Peyer's patch (tissue), 4 donors: Measurements from ENCODE around the gene FUT8. TPM values are rescaled to one million over a fixed set of nuclear protein-coding genes. Genes with fewer than 3 reads are reported as not detected.
A peak's percentile ranks its signal among the peaks of the same experiment; 100 is the strongest.

Experiments used
- DNase-seq, 3 donors: peaks; one replicate each; pipeline ENCODE4 v3.0.0-alpha.2; 2017 to 2019
- H3K27ac ChIP-seq, 4 donors: fragments of 200-600 bp; sonication (generic); one replicate each; pipeline ENCODE4 v1.5.1; 2016 to 2019
- H3K27me3 ChIP-seq, 2 donors: fragments of 200-600 bp; sonication (generic); one replicate each; pipeline ENCODE4 v1.5.1; 2019
- H3K36me3 ChIP-seq, 3 donors: fragments of 200-600 bp; sonication (generic); one replicate each; pipeline ENCODE4 v1.5.1; 2016 to 2019
- H3K4me1 ChIP-seq, 4 donors: fragments of 200-600 bp; sonication (generic); one replicate each; pipeline ENCODE4 v1.5.1; 2016 to 2019
- H3K4me3 ChIP-seq, 4 donors: fragments of 200-600 bp; sonication (generic); 1 replicate in 3 of 4; 2 replicates in 1 of 4; pipeline ENCODE4 v1.5.1; 2016 to 2019; ENCODE audit warnings: mild to moderate bottlenecking in 1 of 4
- H3K9me3 ChIP-seq, 4 donors: fragments of 200-600 bp; sonication (generic); one replicate each; pipeline ENCODE4 v1.5.1; 2016 to 2019; ENCODE audit warnings: mild to moderate bottlenecking in 1 of 4
- POLR2A ChIP-seq, 2 donors: fragments of 450-650 bp; IDR thresholded peaks; one replicate each; pipeline ENCODE4 v1.5.1; 2017; ENCODE audit warnings: antibody characterized with exemption in 2 of 2, mild to moderate bottlenecking in 2 of 2, moderate library complexity in 2 of 2
- total RNA-seq, 4 donors: library from RNA; depleted of rRNA; stranded (reverse); fragments of >200 nt; gene quantifications; one replicate each; pipeline ENCODE4 v1.1.0, GENCODE V29; 2016
- TF ChIP-seq, protein P1 (sequence below), 6 experiments: fragments of 450-650 bp in 4 of 6; fragments of 200-600 bp in 2 of 6; sonication (generic) in 1 of 6; IDR thresholded peaks; one replicate each; pipeline ENCODE4 v1.5.1; 2017 to 2019; ENCODE audit warnings: antibody characterized with exemption in 6 of 6, mild to moderate bottlenecking in 3 of 6, moderate library complexity in 1 of 6

The FUT8 gene
- total RNA-seq, 4 donors from 2014 or later = 46.4 to 126 (median 55.9) TPM

DNA sequence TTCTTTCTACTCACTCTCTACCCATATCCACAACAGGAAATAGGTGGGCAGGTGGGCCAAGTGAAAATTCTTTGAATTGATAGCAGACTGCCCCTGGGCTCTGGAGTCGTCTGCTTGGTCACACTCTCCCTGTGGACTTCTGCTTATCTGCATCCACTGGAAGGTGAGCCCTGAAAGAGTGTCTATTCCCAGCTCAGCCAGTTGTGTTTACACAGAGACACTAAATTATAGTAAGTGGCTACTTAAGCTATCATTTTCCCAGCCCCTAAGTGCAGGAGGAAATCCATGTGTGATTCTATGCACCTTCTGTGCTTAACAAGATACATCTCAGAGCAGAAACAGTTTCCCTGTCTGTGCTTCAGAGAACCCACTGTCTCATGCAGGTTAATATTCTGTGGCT is 338.4 kb downstream of the FUT8 start:
- TF ChIP-seq, protein P1, sequence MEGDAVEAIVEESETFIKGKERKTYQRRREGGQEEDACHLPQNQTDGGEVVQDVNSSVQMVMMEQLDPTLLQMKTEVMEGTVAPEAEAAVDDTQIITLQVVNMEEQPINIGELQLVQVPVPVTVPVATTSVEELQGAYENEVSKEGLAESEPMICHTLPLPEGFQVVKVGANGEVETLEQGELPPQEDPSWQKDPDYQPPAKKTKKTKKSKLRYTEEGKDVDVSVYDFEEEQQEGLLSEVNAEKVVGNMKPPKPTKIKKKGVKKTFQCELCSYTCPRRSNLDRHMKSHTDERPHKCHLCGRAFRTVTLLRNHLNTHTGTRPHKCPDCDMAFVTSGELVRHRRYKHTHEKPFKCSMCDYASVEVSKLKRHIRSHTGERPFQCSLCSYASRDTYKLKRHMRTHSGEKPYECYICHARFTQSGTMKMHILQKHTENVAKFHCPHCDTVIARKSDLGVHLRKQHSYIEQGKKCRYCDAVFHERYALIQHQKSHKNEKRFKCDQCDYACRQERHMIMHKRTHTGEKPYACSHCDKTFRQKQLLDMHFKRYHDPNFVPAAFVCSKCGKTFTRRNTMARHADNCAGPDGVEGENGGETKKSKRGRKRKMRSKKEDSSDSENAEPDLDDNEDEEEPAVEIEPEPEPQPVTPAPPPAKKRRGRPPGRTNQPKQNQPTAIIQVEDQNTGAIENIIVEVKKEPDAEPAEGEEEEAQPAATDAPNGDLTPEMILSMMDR (IDR thresholded peaks at IDR 0.05) = no peak
- TF ChIP-seq POLR2A (IDR thresholded peaks at IDR 0.05) = no peak
- H3K36me3 ChIP-seq = no peaks in the 10 kb centered on the region
- DNase-seq = no peak
- H3K9me3 ChIP-seq = no peaks in the 10 kb centered on the region
- no peak overlapping the region for H3K4me3 ChIP-seq
- H3K27me3 ChIP-seq = no peaks in the 10 kb centered on the region
- peaks cover 0 to 7% (median 0%) of the 10 kb centered on the region in 4 donors for H3K4me1 ChIP-seq
- no peak overlapping the region for H3K27ac ChIP-seq

DNA sequence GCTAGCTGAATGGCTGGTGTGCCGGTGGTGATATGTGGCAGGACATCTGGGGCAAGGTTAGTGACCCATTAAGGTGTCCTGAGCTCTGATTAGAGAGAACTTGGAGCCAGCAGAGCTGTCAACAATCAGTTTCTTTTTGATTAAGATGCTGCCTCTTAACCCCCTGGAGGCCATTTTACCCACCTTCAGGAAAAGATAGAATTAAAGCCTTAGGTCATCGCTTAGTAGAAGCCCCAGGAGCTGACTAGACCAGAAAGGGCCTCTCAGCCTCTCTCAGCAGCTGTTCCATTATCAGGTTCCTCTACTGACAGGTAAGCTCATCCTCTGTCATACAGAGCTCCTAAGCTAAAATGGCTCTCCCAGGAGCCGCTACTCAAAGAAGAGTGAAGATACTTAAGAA is 339.0 kb downstream of the FUT8 start:
- H3K27ac ChIP-seq = no peak overlapping the region

DNA sequence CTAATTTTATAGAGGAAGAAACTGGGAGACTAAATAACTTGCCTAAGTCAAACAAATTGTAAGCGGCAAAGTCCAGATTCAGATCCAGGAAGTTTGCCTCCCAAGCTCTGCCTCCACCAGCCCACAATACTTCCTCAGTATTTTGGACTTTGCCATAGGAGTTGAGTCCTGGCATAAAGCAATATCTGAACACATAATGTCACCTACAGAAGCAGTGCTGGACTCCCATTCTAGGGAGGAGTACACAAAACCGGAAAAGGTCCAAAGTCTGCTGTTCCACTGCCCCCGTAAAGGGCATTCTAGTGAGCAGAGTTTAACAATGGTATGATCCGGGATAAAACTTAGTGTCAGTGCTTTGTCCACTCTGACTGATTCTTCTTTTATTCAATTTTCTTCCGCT is 340.5 kb downstream of the FUT8 start:
- Histone ChIP-seq H3K36me3 (no peaks in the 10 kb centered on the region), H3K9me3 (no peaks in the 10 kb centered on the region), H3K27me3 (no peaks in the 10 kb centered on the region), H3K4me3 (no peak overlapping the region), H3K27ac (peak overlapping the region in 3 of 4 donors; percentile 32 to 73 (median 48)), H3K4me1 (peaks cover 0 to 7% (median 0%) of the 10 kb centered on the region in 4 donors)
- DNase-seq = peak in 2 of 3 donors; percentile 52 to 78
- no peak for TF ChIP-seq POLR2A (IDR thresholded peaks at IDR 0.05)
- TF ChIP-seq, protein P1 (IDR thresholded peaks at IDR 0.05) = no peak

More for the DNA sequence above, 339.0 kb downstream of the FUT8 start:
- no peak for TF ChIP-seq POLR2A (IDR thresholded peaks at IDR 0.05)
- no peak for DNase-seq
- Histone ChIP-seq H3K36me3 (no peaks in the 10 kb centered on the region), H3K9me3 (no peaks in the 10 kb centered on the region), H3K27me3 (no peaks in the 10 kb centered on the region), H3K4me3 (no peak overlapping the region), H3K4me1 (peaks cover 0 to 7% (median 0%) of the 10 kb centered on the region in 4 donors)

DNA sequence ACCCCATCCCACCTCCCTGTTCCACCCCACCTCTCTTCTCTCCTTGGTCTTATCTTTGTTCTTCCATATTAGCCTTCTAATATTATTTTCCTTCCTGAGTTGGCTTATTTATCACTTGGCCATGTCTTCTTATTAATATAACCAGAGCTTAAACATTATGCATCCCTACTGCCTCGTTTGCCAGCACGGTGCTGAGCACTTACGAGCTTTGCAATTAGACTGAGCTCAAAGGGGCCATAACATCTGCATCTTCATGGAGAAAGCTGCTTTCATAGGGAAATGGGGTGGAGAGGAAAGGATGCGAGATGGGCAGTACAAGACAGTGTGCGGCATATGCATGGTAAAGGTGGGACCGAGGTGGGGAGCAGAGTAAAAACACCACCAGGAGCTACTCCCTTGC is 342.8 kb downstream of the FUT8 start:
- H3K27me3 ChIP-seq = no peaks in the 10 kb centered on the region
- no peaks in the 10 kb centered on the region for H3K9me3 ChIP-seq
- H3K27ac ChIP-seq = no peak overlapping the region
- TF ChIP-seq POLR2A (IDR thresholded peaks at IDR 0.05) = no peak
- TF ChIP-seq, protein P1 (IDR thresholded peaks at IDR 0.05) = no peak
- H3K36me3 ChIP-seq = no peaks in the 10 kb centered on the region
- no peak for DNase-seq
- no peak overlapping the region for H3K4me3 ChIP-seq
- H3K4me1 ChIP-seq = peaks cover 0 to 7% (median 0%) of the 10 kb centered on the region in 4 donors

DNA sequence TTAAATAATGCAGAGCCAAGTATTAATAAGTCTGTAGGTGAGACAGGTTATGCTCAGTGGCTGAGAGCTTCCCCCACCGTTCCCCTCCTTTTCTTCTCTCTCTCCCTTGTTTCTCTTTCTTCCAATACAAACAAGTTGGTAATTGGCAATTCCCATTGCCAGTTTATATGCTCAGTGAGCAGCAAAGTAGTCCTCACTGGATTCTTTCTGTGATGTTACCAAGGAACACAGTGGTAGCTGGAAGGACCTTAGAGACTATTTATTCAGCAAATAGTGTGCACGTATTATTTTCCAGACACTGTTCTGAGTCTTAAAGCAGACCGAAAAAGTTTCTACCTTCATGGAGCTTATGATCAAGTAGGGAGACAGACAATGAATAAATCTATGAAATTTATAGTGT is 344.4 kb downstream of the FUT8 start:
- H3K27me3 ChIP-seq = no peaks in the 10 kb centered on the region
- TF ChIP-seq POLR2A (IDR thresholded peaks at IDR 0.05) = no peak
- TF ChIP-seq, protein P1 (IDR thresholded peaks at IDR 0.05) = no peak
- H3K27ac ChIP-seq = no peak overlapping the region
- H3K36me3 ChIP-seq = no peaks in the 10 kb centered on the region
- peaks cover 0 to 7% (median 0%) of the 10 kb centered on the region in 4 donors for H3K4me1 ChIP-seq
- H3K4me3 ChIP-seq = no peak overlapping the region
- no peaks in the 10 kb centered on the region for H3K9me3 ChIP-seq
- DNase-seq = no peak

DNA sequence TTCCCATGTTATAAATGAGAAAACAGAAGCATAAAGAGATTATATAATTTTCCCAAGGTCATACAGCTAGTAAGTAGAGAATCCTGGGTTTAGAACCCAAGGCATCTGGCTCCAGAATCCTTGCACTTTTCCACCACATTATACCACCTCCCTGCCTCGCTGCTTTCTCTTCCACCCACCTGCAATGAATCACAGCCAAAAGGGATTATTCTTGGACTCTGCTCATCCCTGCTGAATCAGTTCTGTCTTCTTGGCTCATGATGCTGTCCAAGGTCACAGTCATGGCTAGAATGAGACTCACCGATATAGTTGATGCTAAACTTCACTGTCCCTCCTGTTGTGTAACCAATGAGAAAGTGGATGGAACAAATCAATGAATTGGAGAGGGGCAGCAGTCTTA is 356.6 kb downstream of the FUT8 start:
- no peaks in the 10 kb centered on the region for H3K9me3 ChIP-seq
- H3K4me1 ChIP-seq = peaks cover 0 to 21% (median 2%) of the 10 kb centered on the region in 4 donors
- H3K36me3 ChIP-seq = no peaks in the 10 kb centered on the region
- H3K4me3 ChIP-seq = no peak overlapping the region
- no peak for TF ChIP-seq POLR2A (IDR thresholded peaks at IDR 0.05)
- TF ChIP-seq, protein P1 (IDR thresholded peaks at IDR 0.05) = no peak
- no peaks in the 10 kb centered on the region for H3K27me3 ChIP-seq
- no peak overlapping the region for H3K27ac ChIP-seq
- DNase-seq = no peak
